Neural cell (in vitro differentiated cells): ENCODE data around the gene FRMD4A.

Source experiments
- POLR2AphosphoS5 ChIP-seq: IDR thresholded peaks from 2 replicates; pipeline ENCODE4 v1.6.1; 2012
- TF ChIP-seq, protein P1 (sequence below): fragments of 450-650 bp; IDR thresholded peaks from 2 replicates; pipeline ENCODE4 v1.5.1; 2014; ENCODE audit warnings: antibody characterized with exemption, mild to moderate bottlenecking, moderate library complexity; ENCODE audit not compliant: poor library complexity, severe bottlenecking

GRCh38 chr10:13720699-13721098 lies 610.0 kb downstream of the FRMD4A start:
- TF ChIP-seq, protein P1, sequence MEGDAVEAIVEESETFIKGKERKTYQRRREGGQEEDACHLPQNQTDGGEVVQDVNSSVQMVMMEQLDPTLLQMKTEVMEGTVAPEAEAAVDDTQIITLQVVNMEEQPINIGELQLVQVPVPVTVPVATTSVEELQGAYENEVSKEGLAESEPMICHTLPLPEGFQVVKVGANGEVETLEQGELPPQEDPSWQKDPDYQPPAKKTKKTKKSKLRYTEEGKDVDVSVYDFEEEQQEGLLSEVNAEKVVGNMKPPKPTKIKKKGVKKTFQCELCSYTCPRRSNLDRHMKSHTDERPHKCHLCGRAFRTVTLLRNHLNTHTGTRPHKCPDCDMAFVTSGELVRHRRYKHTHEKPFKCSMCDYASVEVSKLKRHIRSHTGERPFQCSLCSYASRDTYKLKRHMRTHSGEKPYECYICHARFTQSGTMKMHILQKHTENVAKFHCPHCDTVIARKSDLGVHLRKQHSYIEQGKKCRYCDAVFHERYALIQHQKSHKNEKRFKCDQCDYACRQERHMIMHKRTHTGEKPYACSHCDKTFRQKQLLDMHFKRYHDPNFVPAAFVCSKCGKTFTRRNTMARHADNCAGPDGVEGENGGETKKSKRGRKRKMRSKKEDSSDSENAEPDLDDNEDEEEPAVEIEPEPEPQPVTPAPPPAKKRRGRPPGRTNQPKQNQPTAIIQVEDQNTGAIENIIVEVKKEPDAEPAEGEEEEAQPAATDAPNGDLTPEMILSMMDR = no peak
- no peak for TF ChIP-seq POLR2AphosphoS5
